Measurements from ENCODE around the gene NOC4L.

NOC4L gene

DNA sequence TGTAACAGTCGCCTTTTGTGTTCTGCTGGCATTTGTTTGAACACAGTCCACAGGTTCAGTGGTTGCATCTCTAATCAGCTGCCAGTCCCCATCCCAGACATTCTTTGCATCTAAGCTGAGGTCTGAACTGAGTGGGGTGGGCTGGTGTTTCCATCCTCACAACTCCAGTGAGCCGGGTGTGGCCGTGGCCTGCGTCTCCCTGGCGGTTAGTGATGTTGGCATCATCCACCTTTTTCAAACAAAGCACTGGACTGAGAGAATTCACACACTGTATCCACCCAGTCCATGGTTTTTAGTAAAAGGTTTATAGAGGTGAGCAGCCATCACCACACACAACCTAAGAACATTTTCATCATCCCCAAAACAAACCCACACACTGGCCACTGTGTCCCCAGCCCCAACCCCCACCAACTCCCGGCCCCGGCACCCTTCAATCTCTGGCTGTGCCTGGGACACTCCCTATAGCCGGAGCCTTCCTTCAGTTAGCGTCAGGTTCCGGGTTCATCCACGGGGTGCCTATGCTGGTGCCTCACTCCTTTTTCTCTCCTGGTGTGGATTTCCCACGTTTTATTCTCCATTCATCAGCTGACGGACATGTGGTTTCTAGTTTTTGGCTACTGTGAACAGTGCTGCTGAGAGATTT lies 6.7 kb upstream of the NOC4L start:
- no peak for DNase-seq (ENCODE audit: low read depth)
- no peak overlapping the region for H3K4me3 ChIP-seq (ENCODE audit: low read depth, low read length)
- TF ChIP-seq, protein P1, sequence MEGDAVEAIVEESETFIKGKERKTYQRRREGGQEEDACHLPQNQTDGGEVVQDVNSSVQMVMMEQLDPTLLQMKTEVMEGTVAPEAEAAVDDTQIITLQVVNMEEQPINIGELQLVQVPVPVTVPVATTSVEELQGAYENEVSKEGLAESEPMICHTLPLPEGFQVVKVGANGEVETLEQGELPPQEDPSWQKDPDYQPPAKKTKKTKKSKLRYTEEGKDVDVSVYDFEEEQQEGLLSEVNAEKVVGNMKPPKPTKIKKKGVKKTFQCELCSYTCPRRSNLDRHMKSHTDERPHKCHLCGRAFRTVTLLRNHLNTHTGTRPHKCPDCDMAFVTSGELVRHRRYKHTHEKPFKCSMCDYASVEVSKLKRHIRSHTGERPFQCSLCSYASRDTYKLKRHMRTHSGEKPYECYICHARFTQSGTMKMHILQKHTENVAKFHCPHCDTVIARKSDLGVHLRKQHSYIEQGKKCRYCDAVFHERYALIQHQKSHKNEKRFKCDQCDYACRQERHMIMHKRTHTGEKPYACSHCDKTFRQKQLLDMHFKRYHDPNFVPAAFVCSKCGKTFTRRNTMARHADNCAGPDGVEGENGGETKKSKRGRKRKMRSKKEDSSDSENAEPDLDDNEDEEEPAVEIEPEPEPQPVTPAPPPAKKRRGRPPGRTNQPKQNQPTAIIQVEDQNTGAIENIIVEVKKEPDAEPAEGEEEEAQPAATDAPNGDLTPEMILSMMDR (IDR thresholded peaks at IDR 0.05; ENCODE audit: insufficient read depth, low read depth, low read length, missing control alignments), result no peak

DNA sequence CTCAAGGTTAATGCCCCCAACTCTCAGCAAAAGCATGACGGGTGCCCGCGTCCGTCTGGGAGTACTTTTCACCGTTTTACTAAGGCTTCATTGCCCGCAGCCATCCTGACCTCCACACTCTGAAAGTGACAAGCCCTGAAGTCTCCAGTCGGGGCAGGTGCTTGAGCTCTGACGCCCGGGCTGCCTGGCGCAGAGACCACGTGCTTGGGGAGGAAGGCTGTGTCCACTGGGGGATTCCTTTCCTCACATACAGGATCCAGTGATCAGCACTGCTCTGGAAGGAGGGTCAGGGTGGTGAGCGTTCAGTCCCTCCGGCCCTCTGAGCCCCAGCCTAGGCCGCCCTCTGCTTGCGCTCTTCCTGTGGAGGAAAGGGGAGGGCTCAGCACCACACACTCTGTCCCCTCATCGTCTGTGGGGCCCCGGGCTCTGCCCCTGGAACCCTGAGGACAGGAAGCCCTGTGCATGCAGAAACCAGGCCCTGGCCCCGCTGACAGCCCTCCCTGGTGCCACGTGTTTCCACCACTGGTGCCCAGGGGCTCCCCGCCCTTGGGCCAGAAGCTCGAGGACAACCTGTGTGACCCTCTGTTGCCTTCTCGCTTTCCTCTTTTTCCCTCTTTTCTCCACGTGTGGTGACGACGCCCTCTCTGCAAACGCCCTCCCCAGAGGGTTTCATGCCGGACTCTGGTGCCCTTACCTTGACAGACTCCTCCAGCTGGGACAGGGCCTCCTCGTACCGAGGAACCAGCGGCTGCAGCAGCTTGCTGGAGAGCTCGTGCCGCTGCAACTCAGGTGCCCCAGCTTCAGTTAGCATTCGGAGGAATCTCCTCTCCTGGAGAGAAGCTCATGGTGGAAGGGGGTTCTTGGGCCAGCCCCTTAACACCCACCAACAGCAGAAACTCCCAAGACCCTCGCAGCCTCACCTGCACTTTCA lies 5.1 kb upstream of the NOC4L start:
- DNase-seq (ENCODE audit: low read depth), result no peak
- TF ChIP-seq, protein P1 (IDR thresholded peaks at IDR 0.05; ENCODE audit: insufficient read depth, low read depth, low read length, missing control alignments), result no peak
- no peak overlapping the region for H3K4me3 ChIP-seq (ENCODE audit: low read depth, low read length)

DNA sequence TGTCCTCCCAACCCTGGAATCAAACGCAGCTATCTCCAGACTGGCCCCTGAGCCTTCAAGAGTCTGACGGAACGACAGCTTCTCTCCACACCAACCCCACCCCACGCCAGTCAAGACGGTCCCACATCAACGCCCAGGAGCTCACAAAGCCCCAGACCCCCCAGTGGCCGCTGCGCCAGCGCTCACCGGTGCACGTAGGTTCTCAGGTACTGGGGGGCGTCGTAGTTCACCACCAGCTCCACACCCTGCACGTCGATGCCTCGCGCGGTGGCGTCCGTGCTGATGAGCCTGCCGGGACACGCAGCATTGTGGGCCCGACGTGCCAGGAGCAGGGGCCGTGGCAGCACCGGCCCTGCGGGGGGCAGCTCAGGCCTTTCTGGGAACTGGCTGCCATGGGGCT lies 4.3 kb upstream of the NOC4L start:
- no peak for DNase-seq (ENCODE audit: low read depth)
- H3K4me3 ChIP-seq (ENCODE audit: low read depth, low read length), result no peak overlapping the region
- TF ChIP-seq, protein P1 (IDR thresholded peaks at IDR 0.05; ENCODE audit: insufficient read depth, low read depth, low read length, missing control alignments), result no peak

DNA sequence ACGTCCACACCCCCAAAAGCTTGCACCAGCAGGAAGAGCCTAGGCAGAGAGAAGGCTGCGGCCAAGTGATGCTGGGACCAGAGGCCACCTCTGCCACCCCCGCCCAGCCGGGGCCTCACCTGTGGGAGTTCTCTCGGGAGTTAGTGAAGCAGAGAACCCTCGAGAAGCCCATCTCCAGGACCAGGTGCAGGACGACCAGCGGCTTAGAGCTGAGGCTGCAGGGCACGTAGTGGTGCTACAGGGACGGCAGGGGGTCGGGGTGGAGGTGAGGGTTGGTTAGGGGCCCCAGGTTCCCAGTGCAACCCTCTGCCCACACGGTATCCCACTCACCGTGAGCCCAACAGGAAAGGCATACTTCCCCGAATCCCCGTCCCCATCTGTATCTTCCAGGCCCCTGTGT lies 3.8 kb upstream of the NOC4L start:
- no peak overlapping the region for H3K4me3 ChIP-seq (ENCODE audit: low read depth, low read length)
- TF ChIP-seq, protein P1 (IDR thresholded peaks at IDR 0.05; ENCODE audit: insufficient read depth, low read depth, low read length, missing control alignments), result no peak

DNA sequence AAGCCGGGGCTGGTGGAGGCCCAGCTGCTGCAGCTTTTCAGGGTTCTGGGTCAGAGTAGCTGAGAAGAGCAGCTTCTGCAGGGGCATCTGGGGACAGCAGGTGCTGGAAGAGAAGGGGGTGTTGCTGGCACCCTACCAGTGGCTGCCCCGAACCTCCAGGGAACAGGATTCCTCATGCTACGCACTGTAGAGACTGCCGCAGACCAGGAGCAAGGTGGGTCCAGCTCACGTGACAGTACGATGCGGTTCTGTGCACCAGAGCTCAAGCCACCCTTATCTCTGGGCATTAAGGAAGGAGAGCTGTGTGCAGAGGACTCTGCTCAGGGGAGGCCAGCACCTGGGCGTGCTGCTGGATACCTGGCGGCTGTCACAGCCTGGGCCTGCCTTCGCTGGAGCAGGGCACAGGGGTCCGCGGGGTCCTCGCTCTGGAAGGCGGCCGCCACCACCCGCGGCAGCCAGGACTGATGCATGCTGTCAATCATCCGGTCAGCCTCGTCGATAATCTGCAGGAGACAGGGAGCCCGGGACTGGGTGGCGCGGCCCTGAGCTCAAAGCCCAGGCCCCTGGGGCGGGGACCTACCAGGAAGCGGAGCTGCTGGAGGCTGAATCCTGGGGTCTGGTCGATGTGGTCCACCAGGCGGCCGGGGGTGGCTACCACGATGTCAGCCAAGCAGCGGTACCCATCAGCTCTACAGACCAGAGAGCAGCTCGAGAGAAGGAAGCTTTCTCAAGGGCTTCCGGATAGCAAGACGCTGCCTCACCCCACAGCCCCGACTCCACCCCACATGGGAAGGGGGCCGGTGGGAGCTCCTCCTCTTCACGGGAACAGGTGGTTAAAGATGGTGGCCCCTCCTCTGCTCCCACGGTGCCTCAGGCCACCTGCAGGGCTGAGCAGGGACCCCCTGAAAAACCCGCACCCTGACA lies 3.1 kb upstream of the NOC4L start:
- no peak overlapping the region for H3K4me3 ChIP-seq (ENCODE audit: low read depth, low read length)
- no peak for DNase-seq (ENCODE audit: low read depth)
- TF ChIP-seq, protein P1 (IDR thresholded peaks at IDR 0.05; ENCODE audit: insufficient read depth, low read depth, low read length, missing control alignments), result no peak

More for the DNA sequence above, 3.8 kb upstream of the NOC4L start:
- no peak for DNase-seq (ENCODE audit: low read depth)

DNA sequence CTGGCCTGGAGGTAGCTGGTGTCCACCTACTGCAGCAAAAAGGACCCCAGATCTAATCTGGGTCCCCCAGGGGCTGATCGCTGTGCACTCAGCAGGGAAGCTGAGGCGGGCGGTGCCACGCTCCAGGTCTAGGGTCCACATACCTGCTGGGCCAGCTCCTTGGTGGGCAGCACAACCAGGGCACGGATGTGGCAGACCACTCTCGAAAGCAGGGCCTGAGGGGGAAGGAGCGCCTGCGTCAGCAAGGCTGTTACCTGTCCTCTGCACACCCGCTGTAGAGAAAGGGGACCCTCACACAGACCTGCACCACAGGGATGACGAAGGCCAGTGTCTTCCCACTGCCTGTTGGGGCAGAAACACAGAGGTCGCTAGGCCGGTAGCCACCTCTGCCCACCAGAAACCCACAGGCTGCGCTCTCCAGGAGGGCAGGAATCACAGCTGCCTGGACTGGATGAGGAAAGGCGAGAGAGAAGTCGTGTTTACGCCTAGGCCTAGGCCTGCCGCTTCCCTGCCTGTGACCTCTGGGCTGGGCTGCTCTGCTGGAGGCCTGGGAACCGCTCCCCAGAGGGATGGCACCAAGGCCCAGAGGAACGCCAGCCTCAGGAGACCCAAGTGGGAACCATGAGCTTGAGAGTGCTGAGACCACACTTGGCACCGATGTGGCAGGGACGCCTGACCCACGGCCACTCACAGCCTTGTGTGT lies 2.1 kb upstream of the NOC4L start:
- TF ChIP-seq, protein P1 (IDR thresholded peaks at IDR 0.05; ENCODE audit: insufficient read depth, low read depth, low read length, missing control alignments), result no peak

More for the DNA sequence above, 2.1 kb upstream of the NOC4L start:
- no peak overlapping the region for H3K4me3 ChIP-seq (ENCODE audit: low read depth, low read length)
- no peak for DNase-seq (ENCODE audit: low read depth)
